IMR-90 (cell line): Measurements from ENCODE around the gene PKP4. TPM values are rescaled to one million over a fixed set of nuclear protein-coding genes. Genes with fewer than 3 reads are reported as not detected.

Experiments used
- ATAC-seq: fragments of 200-7000 bp; cut with Tn5 transposase; 2 replicates; pipeline ENCODE4 v1.9.1; 2020; ENCODE audit warnings: low read depth, mild to moderate bottlenecking, moderate library complexity
- BruUV-seq: library from RNA; stranded (reverse); fragments of 400-500 nt; replicated peaks from 2 replicates; lab custom pipeline; 2021; lab: Mats Ljungman, UMichigan
- CTCF ChIA-PET: fragments of 300-600 bp; formaldehyde crosslinking; extraction: SDS; loops from one replicate; lab custom pipeline; 2021; ENCODE audit warnings: antibody characterized with exemption; lab: Yijun Ruan, JAX
- POLR2A ChIA-PET: fragments of 300-600 bp; sonication (Branson Sonifier 250); formaldehyde crosslinking; loops from one replicate; lab custom pipeline; 2022; ENCODE audit warnings: antibody characterized with exemption; ENCODE audit not compliant: unreplicated experiment; lab: Charles Lee
- DNase-seq: peaks from one replicate; pipeline ENCODE4 v3.0.0; 2013
- H2AFZ ChIP-seq: replicated peaks from 2 replicates; pipeline ENCODE3; 2013; ENCODE audit warnings: low read length, mild to moderate bottlenecking; ENCODE audit not compliant: poor library complexity
- H2AK5ac ChIP-seq: 2 replicates; pipeline ENCODE4 v1.6.1; 2013; ENCODE audit warnings: low read depth, low read length, inconsistent platforms
- H2AK9ac ChIP-seq: replicated peaks from 2 replicates; pipeline ENCODE3; 2013; ENCODE audit warnings: mild to moderate bottlenecking, low read depth, low read length, moderate library complexity; ENCODE audit not compliant: poor library complexity
- H2BK120ac ChIP-seq: 2 replicates; pipeline ENCODE4 v1.6.1; 2013; ENCODE audit warnings: low read depth, low read length, inconsistent platforms
- H2BK15ac ChIP-seq: 3 replicates; pipeline ENCODE4 v1.6.1; 2013; ENCODE audit warnings: low read depth, low read length, inconsistent platforms
- H2BK20ac ChIP-seq: 2 replicates; pipeline ENCODE4 v1.6.1; 2013; ENCODE audit warnings: low read depth, mild to moderate bottlenecking, inconsistent platforms, low read length, moderate library complexity
- H2BK5ac ChIP-seq: 2 replicates; pipeline ENCODE4 v1.6.1; 2013; ENCODE audit warnings: mild to moderate bottlenecking, low read depth, low read length, inconsistent platforms; ENCODE audit not compliant: poor library complexity, severe bottlenecking
- H3K14ac ChIP-seq: replicated peaks from 2 replicates; pipeline ENCODE4 v1.6.1; 2013; ENCODE audit warnings: low read depth, low read length, inconsistent platforms
- H3K18ac ChIP-seq: 2 replicates; pipeline ENCODE4 v1.6.1; 2013; ENCODE audit warnings: low read depth, low read length, control low read depth
- H3K23ac ChIP-seq: 2 replicates; pipeline ENCODE4 v1.6.1; 2013; ENCODE audit warnings: low read depth, low read length, inconsistent platforms
- H3K27ac ChIP-seq: 2 replicates; pipeline ENCODE4 v1.5.1; 2013; ENCODE audit warnings: mild to moderate bottlenecking, control low read depth, low read length; ENCODE audit not compliant: insufficient read depth
- H3K27me3 ChIP-seq: 2 replicates; pipeline ENCODE4 v1.6.1; 2013; ENCODE audit warnings: low read length; ENCODE audit not compliant: control insufficient read depth, insufficient read depth
- H3K36me3 ChIP-seq: 2 replicates; pipeline ENCODE4 v1.6.1; 2013; ENCODE audit warnings: low read length, mixed read lengths; ENCODE audit not compliant: control insufficient read depth, insufficient read depth
- H3K4ac ChIP-seq: 2 replicates; pipeline ENCODE4 v1.6.1; 2013; ENCODE audit warnings: low read depth, low read length, inconsistent platforms
- H3K4me1 ChIP-seq: 2 replicates; pipeline ENCODE4 v1.6.1; 2013; ENCODE audit warnings: low read length, mixed read lengths; ENCODE audit not compliant: control insufficient read depth, insufficient read depth
- H3K4me2 ChIP-seq: 2 replicates; pipeline ENCODE4 v1.6.1; 2013; ENCODE audit warnings: low read depth, mild to moderate bottlenecking, control low read depth, low read length, moderate library complexity
- H3K4me3 ChIP-seq: 2 replicates; pipeline ENCODE4 v1.5.1; 2013; ENCODE audit warnings: low read depth, mild to moderate bottlenecking, control low read depth, low read length, moderate library complexity; ENCODE audit not compliant: insufficient read depth
- H3K56ac ChIP-seq: 2 replicates; pipeline ENCODE4 v1.6.1; 2013; ENCODE audit warnings: low read length, inconsistent platforms; ENCODE audit not compliant: insufficient read depth; ENCODE audit errors: extremely low read depth
- H3K79me1 ChIP-seq, 2 experiments: 2 replicates each; pipeline ENCODE4 v1.6.1; 2013; ENCODE audit warnings: low read length in 2 of 2, inconsistent platforms in 1 of 2, low read depth in 1 of 2
- H3K9ac ChIP-seq: 2 replicates; pipeline ENCODE4 v1.6.1; 2013; ENCODE audit warnings: low read depth, low read length, control low read depth
- H3K9me1 ChIP-seq: 2 replicates; pipeline ENCODE4 v1.6.1; 2013; ENCODE audit warnings: low read length, inconsistent platforms; ENCODE audit not compliant: insufficient read depth
- H3K9me3 ChIP-seq: 2 replicates; pipeline ENCODE4 v1.6.1; 2013; ENCODE audit warnings: low read length; ENCODE audit not compliant: control insufficient read depth, insufficient read depth
- H4K20me1 ChIP-seq: 2 replicates; pipeline ENCODE4 v1.6.1; 2013; ENCODE audit warnings: low read length, inconsistent platforms; ENCODE audit not compliant: insufficient read depth
- H4K5ac ChIP-seq: 2 replicates; pipeline ENCODE4 v1.6.1; 2013; ENCODE audit warnings: mild to moderate bottlenecking, low read depth, low read length, control low read depth
- H4K8ac ChIP-seq, 2 experiments: 2 replicates each; pipeline ENCODE4 v1.6.1; 2013; ENCODE audit warnings: low read depth in 2 of 2, low read length in 2 of 2, control low read depth in 1 of 2, inconsistent platforms in 1 of 2
- H4K91ac ChIP-seq: 2 replicates; pipeline ENCODE4 v1.6.1; 2013; ENCODE audit warnings: low read depth, low read length, inconsistent platforms; ENCODE audit not compliant: insufficient read depth
- MAFK ChIP-seq: IDR thresholded peaks from 2 replicates; pipeline ENCODE4 v1.6.1; 2012; ENCODE audit warnings: low read depth, low read length, improper control_type of control experiment
- MXI1 ChIP-seq: IDR thresholded peaks from 2 replicates; pipeline ENCODE4 v1.6.1; 2012; ENCODE audit warnings: low read depth, mild to moderate bottlenecking, low read length, moderate library complexity, borderline replicate concordance
- NFE2L2 ChIP-seq: fragments of 150-350 bp; IDR thresholded peaks from 2 replicates; pipeline ENCODE4 v1.6.1; 2016; ENCODE audit warnings: low read depth, mild to moderate bottlenecking, low read length
- SMC3 ChIP-seq: fragments of 150-350 bp; IDR thresholded peaks from 2 replicates; pipeline ENCODE4 v1.6.1; 2016; ENCODE audit warnings: low read depth, mild to moderate bottlenecking, antibody characterized with exemption, low read length, moderate library complexity
- WGBS, 2 experiments: methylation state at CpG; one replicate each; pipeline versions ENCODE4 v1.1.5 to v1.1.7; 2013; ENCODE audit warnings: missing lambda C conversion rate in 2 of 2; ENCODE audit not compliant: insufficient read length in 1 of 2; ENCODE audit errors: extremely low coverage in 2 of 2; 5-methylcytosine and 5-hydroxymethylcytosine counted together
- dilution Hi-C: fragments of 300-500 bp; cut with HindIII; formaldehyde crosslinking; loops from one replicate; pipeline ENCODE4 v1.14.3; 2018; ENCODE audit warnings: low sequenced_read_pairs; ENCODE audit not compliant: unreplicated experiment
- in situ Hi-C: fragments of 300-500 bp; cut with MboI; formaldehyde crosslinking; loops from 3 replicates; pipeline ENCODE4 v1.14.3; 2019; ENCODE audit warnings: low sequenced_read_pairs, inconsistent platforms, mixed read lengths
- intact Hi-C: fragments of 100-400 bp; cut with micrococcal nuclease; formaldehyde crosslinking; loops from 2 replicates; pipeline ENCODE4 v1.10.0; 2022
- polyA plus RNA-seq, 3 experiments: library from polyadenylated mRNA; depleted of rRNA; stranded (reverse); fragments of >200 nt; gene quantifications; 2 replicates each; pipeline ENCODE4 v1.2.3, GENCODE V29; 2012; ENCODE audit warnings: low replicate concordance in 1 of 3
- total RNA-seq: library from RNA; depleted of rRNA; stranded (reverse); fragments of >200 nt; gene quantifications from 2 replicates; pipeline ENCODE4 v1.2.3, GENCODE V29; 2012
- TF ChIP-seq, protein P1 (sequence below): conservative IDR thresholded peaks from 2 replicates; pipeline ENCODE4 v1.5.1; 2012; ENCODE audit warnings: mild to moderate bottlenecking, low read depth, low read length, improper control_type of control experiment

The PKP4 gene
- total and polyA plus RNA-seq, 2 of the 4 experiments (the other 2 are of a cell fraction), result 20.1 to 37.8 TPM

DNA sequence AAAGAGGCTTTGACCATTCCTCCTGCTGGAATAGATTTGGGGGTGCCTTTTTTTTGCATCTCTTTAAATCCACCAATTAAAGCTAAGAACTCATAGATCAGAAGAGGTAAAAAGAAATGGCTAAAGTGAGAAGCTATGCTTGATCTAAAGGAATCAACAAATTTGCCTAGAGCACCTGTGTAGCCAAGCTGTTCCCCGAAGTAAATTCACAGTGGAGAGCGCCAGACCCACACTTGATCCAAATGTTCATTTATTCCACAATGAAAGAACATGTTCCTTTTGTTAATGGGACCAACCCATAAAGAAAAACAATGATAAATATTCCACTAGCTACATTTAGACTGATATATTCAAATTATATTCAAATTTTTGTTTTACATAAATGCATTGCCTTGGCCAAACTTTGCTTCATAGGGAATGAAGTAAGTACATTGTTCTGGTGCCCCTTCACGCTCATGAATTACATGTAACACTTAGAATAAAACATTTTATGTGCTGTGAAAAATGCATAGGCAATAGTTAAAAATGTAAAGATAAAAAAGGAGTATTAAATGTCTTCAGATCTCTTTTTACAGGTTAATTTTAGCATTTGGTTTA is 167.4 kb downstream of the PKP4 start:
- Histone ChIP-seq H4K8ac (no peak overlapping the region), H2BK120ac (no peak overlapping the region), H3K9ac (no peak overlapping the region), H3K4me1 (no peaks in the 10 kb centered on the region; the same call in 1 of the 2 replicates), H4K91ac (no peak overlapping the region), H4K5ac (no peak overlapping the region), H2AK5ac (no peak overlapping the region), H3K23ac (no peak overlapping the region), H3K9me3 (no peaks in the 10 kb centered on the region), H3K27ac (no peak overlapping the region), H4K20me1 (no peaks in the 10 kb centered on the region), H2AFZ (no peak overlapping the region), H3K56ac (no peak overlapping the region), H2AK9ac (no peak overlapping the region), H3K4ac (no peak overlapping the region), H2BK20ac (no peak overlapping the region), H3K79me1 (no peaks in the 10 kb centered on the region), H2BK15ac (no peak overlapping the region), H3K4me2 (no peak overlapping the region), H3K27me3 (no peaks in the 10 kb centered on the region), H3K18ac (no peak overlapping the region), H3K36me3 (peaks cover 12% of the 10 kb centered on the region), H3K9me1 (peaks cover 6% of the 10 kb centered on the region; the same call in 1 of the 2 replicates), H3K14ac (no peak overlapping the region), H2BK5ac (no peak overlapping the region), H3K4me3 (no peak overlapping the region)
- no TSS peak for BruUV-seq
- DNase-seq (no peak), ATAC-seq (no peak)
- WGBS, 2 experiments, result no CpG with 5 or more reads among the region's 3 CpGs
- CTCF ChIA-PET, result no interaction called here
- TF ChIP-seq NFE2L2 (no peak), MAFK (no peak), SMC3 (no peak), MXI1 (no peak)
- TF ChIP-seq, protein P1, sequence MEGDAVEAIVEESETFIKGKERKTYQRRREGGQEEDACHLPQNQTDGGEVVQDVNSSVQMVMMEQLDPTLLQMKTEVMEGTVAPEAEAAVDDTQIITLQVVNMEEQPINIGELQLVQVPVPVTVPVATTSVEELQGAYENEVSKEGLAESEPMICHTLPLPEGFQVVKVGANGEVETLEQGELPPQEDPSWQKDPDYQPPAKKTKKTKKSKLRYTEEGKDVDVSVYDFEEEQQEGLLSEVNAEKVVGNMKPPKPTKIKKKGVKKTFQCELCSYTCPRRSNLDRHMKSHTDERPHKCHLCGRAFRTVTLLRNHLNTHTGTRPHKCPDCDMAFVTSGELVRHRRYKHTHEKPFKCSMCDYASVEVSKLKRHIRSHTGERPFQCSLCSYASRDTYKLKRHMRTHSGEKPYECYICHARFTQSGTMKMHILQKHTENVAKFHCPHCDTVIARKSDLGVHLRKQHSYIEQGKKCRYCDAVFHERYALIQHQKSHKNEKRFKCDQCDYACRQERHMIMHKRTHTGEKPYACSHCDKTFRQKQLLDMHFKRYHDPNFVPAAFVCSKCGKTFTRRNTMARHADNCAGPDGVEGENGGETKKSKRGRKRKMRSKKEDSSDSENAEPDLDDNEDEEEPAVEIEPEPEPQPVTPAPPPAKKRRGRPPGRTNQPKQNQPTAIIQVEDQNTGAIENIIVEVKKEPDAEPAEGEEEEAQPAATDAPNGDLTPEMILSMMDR, result no peak
- intact Hi-C loops (no loop called here), dilution Hi-C loops (no loop called here), in situ Hi-C loops (no loop called here)
- POLR2A ChIA-PET, result no interaction called here
